Muscle layer of duodenum (tissue), 2 donors: ENCODE data around the gene RPL3.
A peak's percentile ranks its signal among the peaks of the same experiment; 100 is the strongest.
"Not testable (repeated sequence)": the region's sequence is repeated elsewhere in the genome, so short reads cannot be mapped to it uniquely, and the experiment has no call there.

Experiments
- H3K27ac ChIP-seq: one replicate; pipeline ENCODE4 v1.7.0; 2013; ENCODE audit warnings: mild to moderate bottlenecking, low read length
- H3K27me3 ChIP-seq: one replicate; pipeline ENCODE4 v1.7.0; 2013; ENCODE audit warnings: low read depth, mild to moderate bottlenecking, control low read depth, low read length
- H3K36me3 ChIP-seq, 2 donors: one replicate each; pipeline ENCODE4 v1.7.0; 2013; ENCODE audit warnings: low read length in 2 of 2, control low read depth in 1 of 2, mild to moderate bottlenecking in 1 of 2; ENCODE audit not compliant: insufficient read depth in 2 of 2, control insufficient read depth in 1 of 2
- H3K4me1 ChIP-seq, 2 donors: one replicate each; pipeline ENCODE4 v1.7.0; 2013; ENCODE audit warnings: low read length in 2 of 2, mild to moderate bottlenecking in 2 of 2, control low read depth in 1 of 2, moderate library complexity in 1 of 2; ENCODE audit not compliant: insufficient read depth in 2 of 2, control insufficient read depth in 1 of 2
- H3K4me3 ChIP-seq, 2 donors: one replicate each; pipeline ENCODE4 v1.7.0; 2013; ENCODE audit warnings: low read length in 2 of 2, low read depth in 1 of 2, mild to moderate bottlenecking in 1 of 2
- H3K9me3 ChIP-seq, 2 donors: one replicate each; pipeline ENCODE4 v1.7.0; 2013; ENCODE audit warnings: low read length in 2 of 2, control low read depth in 1 of 2, mild to moderate bottlenecking in 1 of 2; ENCODE audit not compliant: control insufficient read depth in 1 of 2
- donor health status: healthy.

The RPL3 gene

GRCh38 chr22:39350757-39351688, 31.6 kb upstream of the RPL3 start:
- no peak overlapping the region for H3K27ac ChIP-seq
- H3K4me1 ChIP-seq: peaks cover 0 to 17% of the 10 kb centered on the region in 2 donors
- H3K27me3 ChIP-seq: no peaks in the 10 kb centered on the region
- H3K9me3 ChIP-seq: no peaks in the 10 kb centered on the region
- H3K36me3 ChIP-seq: no peaks in the 10 kb centered on the region
- peak overlapping the region; percentile 44 to 85 for H3K4me3 ChIP-seq

GRCh38 chr22:39349967-39350726, 30.7 kb upstream of the RPL3 start, which contains the start of gene SYNGR1:
Gene SYNGR1, plus strand, starts transcription at chr22:39349991. Its CDS starts 20 bp downstream, at chr22:39350011.
- peak within 1 kb of the TSS; percentile 60 to 85 for H3K4me3 ChIP-seq
- no peaks in the 10 kb centered on the region for H3K27me3 ChIP-seq
- no peaks in the 10 kb centered on the region for H3K9me3 ChIP-seq
- H3K36me3 ChIP-seq: no peaks in the 10 kb centered on the region
- H3K4me1 ChIP-seq: peaks cover 0 to 17% of the 10 kb centered on the region in 2 donors
- H3K27ac ChIP-seq: no peak within 1 kb of the TSS

GRCh38 chr22:39349506-39349966, 30.1 kb upstream of the RPL3 start:
- no peaks in the 10 kb centered on the region for H3K36me3 ChIP-seq
- no peak overlapping the region for H3K27ac ChIP-seq
- H3K27me3 ChIP-seq: no peaks in the 10 kb centered on the region
- peak overlapping the region; percentile 60 to 66 for H3K4me3 ChIP-seq
- no peaks in the 10 kb centered on the region for H3K9me3 ChIP-seq
- peaks cover 0 to 17% of the 10 kb centered on the region in 2 donors for H3K4me1 ChIP-seq

- Histone ChIP-seq H3K36me3 (no peaks in the 10 kb centered on the region), H3K27me3 (no peaks in the 10 kb centered on the region), H3K27ac (no peak overlapping the region), H3K9me3 (no peaks in the 10 kb centered on the region), H3K4me1 (peaks cover 0 to 17% of the 10 kb centered on the region in 2 donors), H3K4me3 (peak overlapping the region; percentile 60 to 66)
Measured at GRCh38 chr22:39348909-39349505, 29.6 kb upstream of the RPL3 start.

GRCh38 chr22:39345231-39345630, 25.8 kb upstream of the RPL3 start:
- no peaks in the 10 kb centered on the region for H3K9me3 ChIP-seq
- H3K4me3 ChIP-seq: no peak overlapping the region
- no peaks in the 10 kb centered on the region for H3K36me3 ChIP-seq
- peaks cover 0 to 6% of the 10 kb centered on the region in 2 donors for H3K4me1 ChIP-seq
- H3K27me3 ChIP-seq: no peaks in the 10 kb centered on the region
- no peak overlapping the region for H3K27ac ChIP-seq

- peaks cover 0 to 4% of the 10 kb centered on the region in 2 donors for H3K4me1 ChIP-seq
Measured at GRCh38 chr22:39344046-39344390, 24.6 kb upstream of the RPL3 start.

GRCh38 chr22:39343259-39344045, 24.0 kb upstream of the RPL3 start:
- no peaks in the 10 kb centered on the region for H3K36me3 ChIP-seq
- H3K9me3 ChIP-seq: no peaks in the 10 kb centered on the region
- H3K4me3 ChIP-seq: no peak overlapping the region
- H3K27me3 ChIP-seq: no peaks in the 10 kb centered on the region
- no peak overlapping the region for H3K27ac ChIP-seq
- H3K4me1 ChIP-seq: no peaks in the 10 kb centered on the region

More at GRCh38 chr22:39344046-39344390, 24.6 kb upstream of the RPL3 start:
- Histone ChIP-seq H3K9me3 (no peaks in the 10 kb centered on the region), H3K27me3 (no peaks in the 10 kb centered on the region), H3K36me3 (no peaks in the 10 kb centered on the region), H3K27ac (no peak overlapping the region), H3K4me3 (no peak overlapping the region)

- Histone ChIP-seq H3K4me1 (no peaks in the 10 kb centered on the region), H3K9me3 (no peaks in the 10 kb centered on the region), H3K27me3 (no peaks in the 10 kb centered on the region), H3K4me3 (no peak overlapping the region), H3K36me3 (no peaks in the 10 kb centered on the region), H3K27ac (no peak overlapping the region)
Measured at GRCh38 chr22:39341179-39341578, 21.8 kb upstream of the RPL3 start.

GRCh38 chr22:39339775-39340174, 20.4 kb upstream of the RPL3 start:
- not testable (repeated sequence) for H3K27me3 ChIP-seq, H3K9me3 ChIP-seq, H3K36me3 ChIP-seq, H3K27ac ChIP-seq, H3K4me1 ChIP-seq, H3K4me3 ChIP-seq

- no peaks in the 10 kb centered on the region for H3K27me3 ChIP-seq
- H3K4me3 ChIP-seq: no peak overlapping the region
- H3K9me3 ChIP-seq: no peaks in the 10 kb centered on the region
- no peak overlapping the region for H3K27ac ChIP-seq
- H3K36me3 ChIP-seq: no peaks in the 10 kb centered on the region
- H3K4me1 ChIP-seq: no peaks in the 10 kb centered on the region
Measured at GRCh38 chr22:39336411-39336810, 17.0 kb upstream of the RPL3 start.
